Hepatocyte (in vitro differentiated cells): ENCODE data around the gene POGLUT2. TPM values are rescaled to one million over a fixed set of nuclear protein-coding genes. Genes with fewer than 3 reads are reported as not detected.

Source experiments
- DNase-seq: peaks from one replicate; pipeline ENCODE4 v3.0.0-alpha.2; 2016; ENCODE audit warnings: low spot score
- H2AFZ ChIP-seq: fragments of 200-600 bp; sonication (generic); 2 replicates; pipeline ENCODE4 v1.6.0; 2016; ENCODE audit warnings: antibody characterized with exemption, mild to moderate bottlenecking
- H3K27ac ChIP-seq: fragments of 200-600 bp; sonication (generic); 2 replicates; pipeline ENCODE4 v1.5.1; 2016; ENCODE audit warnings: mild to moderate bottlenecking
- H3K27me3 ChIP-seq: fragments of 200-600 bp; sonication (generic); 2 replicates; pipeline ENCODE4 v1.6.1; 2016
- H3K36me3 ChIP-seq: fragments of 200-600 bp; sonication (generic); replicated peaks from 2 replicates; pipeline ENCODE4 v1.5.1; 2016; ENCODE audit warnings: low read depth; ENCODE audit not compliant: insufficient read depth
- H3K4me1 ChIP-seq: fragments of 200-600 bp; sonication (generic); 2 replicates; pipeline ENCODE4 v1.5.1; 2016; ENCODE audit warnings: mild to moderate bottlenecking, moderate library complexity; ENCODE audit not compliant: insufficient read depth
- H3K4me2 ChIP-seq: fragments of 200-600 bp; sonication (generic); 2 replicates; pipeline ENCODE4 v1.6.0; 2016
- H3K4me3 ChIP-seq: fragments of 200-600 bp; sonication (generic); 2 replicates; pipeline ENCODE4 v1.5.1; 2016; ENCODE audit warnings: mild to moderate bottlenecking
- H3K79me2 ChIP-seq: fragments of 200-600 bp; sonication (generic); 2 replicates; pipeline ENCODE4 v1.6.0; 2017; ENCODE audit warnings: mild to moderate bottlenecking
- H3K9me2 ChIP-seq: fragments of 200-600 bp; sonication (generic); replicated peaks from 2 replicates; pipeline ENCODE4 v1.6.0; 2017; ENCODE audit warnings: mild to moderate bottlenecking; ENCODE audit not compliant: insufficient read depth
- H3K9me3 ChIP-seq: fragments of 200-600 bp; sonication (generic); 2 replicates; pipeline ENCODE4 v1.5.1; 2016; ENCODE audit warnings: low read depth, mild to moderate bottlenecking
- H4K20me1 ChIP-seq: fragments of 200-600 bp; sonication (generic); 2 replicates; pipeline ENCODE4 v1.6.0; 2016; ENCODE audit warnings: mild to moderate bottlenecking; ENCODE audit not compliant: insufficient read depth, poor library complexity, severe bottlenecking
- EZH2 ChIP-seq: fragments of 200-600 bp; sonication (generic); IDR thresholded peaks from 2 replicates; pipeline ENCODE4 v1.6.1; 2016; ENCODE audit warnings: antibody characterized with exemption, mild to moderate bottlenecking, borderline replicate concordance
- EZH2phosphoT487 ChIP-seq: fragments of 200-600 bp; sonication (generic); IDR thresholded peaks from one replicate; pipeline ENCODE4 v1.6.1; 2018; ENCODE audit warnings: antibody characterized with exemption, mild to moderate bottlenecking, low read depth, moderate library complexity; ENCODE audit not compliant: unreplicated experiment, severe bottlenecking
- WGBS: methylation state at CpG from one replicate; pipeline ENCODE4 v1.1.6; 2016; ENCODE audit warnings: low lambda C conversion rate; ENCODE audit errors: missing lambda C conversion rate; 5-methylcytosine and 5-hydroxymethylcytosine counted together
- polyA plus RNA-seq: library from polyadenylated mRNA; unstranded; fragments of >200 nt; fragmentation: Nextera tagmentation; extraction: Ambion mirVana; gene quantifications from 2 replicates; pipeline ENCODE4 v1.2.1, GENCODE V29; 2016
- total RNA-seq: library from RNA; depleted of rRNA; stranded (reverse); fragments of >200 nt; gene quantifications from 2 replicates; pipeline ENCODE4 v1.2.3, GENCODE V29; 2014
- TF ChIP-seq, protein P1 (sequence below): fragments of 200-600 bp; sonication (generic); IDR thresholded peaks from 2 replicates; pipeline ENCODE4 v1.5.1; 2016; ENCODE audit warnings: antibody characterized with exemption, mild to moderate bottlenecking; ENCODE audit not compliant: poor library complexity

POGLUT2 gene
- total and polyA plus RNA-seq, 2 experiments from 2014 or later = 18.1 TPM

DNA sequence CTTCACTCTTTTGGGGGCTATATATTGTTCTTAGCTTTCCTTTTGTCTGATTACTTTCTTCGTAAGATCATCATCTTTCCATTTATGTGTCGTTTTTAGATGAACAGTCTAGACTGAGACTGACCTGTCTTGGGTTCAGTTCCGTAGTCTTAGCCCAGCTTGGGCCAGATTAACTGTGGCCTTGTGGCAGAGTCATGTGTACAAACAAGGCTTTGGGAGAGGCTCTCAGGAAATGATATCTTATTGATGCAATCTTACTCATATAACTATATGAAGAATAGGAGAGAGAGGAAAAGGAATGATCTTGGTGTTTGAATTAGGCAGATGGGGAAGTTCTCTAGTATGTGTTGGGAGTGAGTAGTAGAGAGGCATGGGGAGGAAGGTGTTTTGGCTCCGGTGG, 40.2 kb upstream of the POGLUT2 start:
- Histone ChIP-seq H3K36me3 (no peaks in the 10 kb centered on the region), H3K27me3 (no peaks in the 10 kb centered on the region), H3K4me1 (no peaks in the 10 kb centered on the region), H3K9me2 (no peaks in the 10 kb centered on the region), H2AFZ (no peak overlapping the region), H4K20me1 (no peaks in the 10 kb centered on the region), H3K27ac (no peak overlapping the region), H3K4me2 (no peak overlapping the region), H3K4me3 (no peak overlapping the region), H3K79me2 (no peaks in the 10 kb centered on the region), H3K9me3 (no peaks in the 10 kb centered on the region)
- WGBS = 37% methylated on average over 4 of the region's 4 CpGs
- DNase-seq = no peak
- TF ChIP-seq, protein P1, sequence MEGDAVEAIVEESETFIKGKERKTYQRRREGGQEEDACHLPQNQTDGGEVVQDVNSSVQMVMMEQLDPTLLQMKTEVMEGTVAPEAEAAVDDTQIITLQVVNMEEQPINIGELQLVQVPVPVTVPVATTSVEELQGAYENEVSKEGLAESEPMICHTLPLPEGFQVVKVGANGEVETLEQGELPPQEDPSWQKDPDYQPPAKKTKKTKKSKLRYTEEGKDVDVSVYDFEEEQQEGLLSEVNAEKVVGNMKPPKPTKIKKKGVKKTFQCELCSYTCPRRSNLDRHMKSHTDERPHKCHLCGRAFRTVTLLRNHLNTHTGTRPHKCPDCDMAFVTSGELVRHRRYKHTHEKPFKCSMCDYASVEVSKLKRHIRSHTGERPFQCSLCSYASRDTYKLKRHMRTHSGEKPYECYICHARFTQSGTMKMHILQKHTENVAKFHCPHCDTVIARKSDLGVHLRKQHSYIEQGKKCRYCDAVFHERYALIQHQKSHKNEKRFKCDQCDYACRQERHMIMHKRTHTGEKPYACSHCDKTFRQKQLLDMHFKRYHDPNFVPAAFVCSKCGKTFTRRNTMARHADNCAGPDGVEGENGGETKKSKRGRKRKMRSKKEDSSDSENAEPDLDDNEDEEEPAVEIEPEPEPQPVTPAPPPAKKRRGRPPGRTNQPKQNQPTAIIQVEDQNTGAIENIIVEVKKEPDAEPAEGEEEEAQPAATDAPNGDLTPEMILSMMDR = no peak
- TF ChIP-seq EZH2phosphoT487 (no peak), EZH2 (no peak)

DNA sequence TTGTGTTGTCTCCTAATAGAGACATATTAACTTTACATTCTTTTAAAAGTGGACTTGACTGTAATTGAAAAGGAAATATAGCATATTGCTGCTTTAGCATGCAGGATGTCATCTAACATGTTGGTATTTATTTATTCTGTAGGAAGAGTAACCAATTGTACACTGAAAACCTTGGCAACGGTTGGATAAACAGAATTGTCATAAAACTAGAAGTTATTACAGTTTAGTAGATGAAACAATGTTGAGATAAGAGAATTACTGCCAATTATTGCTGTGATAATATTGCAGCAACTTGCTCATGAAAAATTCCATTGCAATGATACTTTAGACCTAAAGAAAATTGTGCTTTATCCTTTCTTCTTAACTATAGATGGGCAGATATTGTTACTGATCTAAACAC, 39.5 kb upstream of the POGLUT2 start:
- TF ChIP-seq EZH2phosphoT487 (no peak), EZH2 (no peak)
- TF ChIP-seq, protein P1 = no peak
- Histone ChIP-seq H3K9me3 (no peaks in the 10 kb centered on the region), H3K4me3 (no peak overlapping the region), H3K79me2 (no peaks in the 10 kb centered on the region), H3K4me2 (no peak overlapping the region), H4K20me1 (no peaks in the 10 kb centered on the region), H3K27ac (no peak overlapping the region), H3K27me3 (no peaks in the 10 kb centered on the region), H3K36me3 (no peaks in the 10 kb centered on the region), H2AFZ (no peak overlapping the region), H3K4me1 (no peaks in the 10 kb centered on the region), H3K9me2 (no peaks in the 10 kb centered on the region)
- 59% methylated on average over 1 of the region's 1 CpG for WGBS
- DNase-seq = no peak

DNA sequence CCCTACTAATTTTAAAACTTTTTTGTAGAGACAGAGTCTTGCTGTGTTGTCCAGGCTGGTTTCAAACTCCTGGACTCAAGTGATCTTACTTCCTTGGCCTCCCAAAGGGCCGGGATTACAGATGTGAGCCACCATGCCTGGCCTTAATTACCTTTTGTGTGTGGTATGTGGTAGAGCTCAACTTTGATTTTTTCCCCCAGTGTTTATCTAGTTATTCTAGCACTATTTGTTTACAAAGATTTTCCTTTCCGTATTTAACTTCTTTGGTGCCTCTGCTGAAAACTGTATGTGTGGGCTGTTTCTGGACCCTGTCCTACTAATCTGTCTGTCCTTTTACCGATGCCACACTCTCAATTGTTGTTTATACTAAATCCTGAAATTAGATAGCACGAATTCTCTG, 37.7 kb upstream of the POGLUT2 start:
- TF ChIP-seq EZH2phosphoT487 (no peak), EZH2 (no peak)
- TF ChIP-seq, protein P1 = no peak
- H3K79me2 ChIP-seq = no peaks in the 10 kb centered on the region
- WGBS = 90% methylated on average over 4 of the region's 4 CpGs
- H3K4me3 ChIP-seq = no peak overlapping the region
- H3K36me3 ChIP-seq = no peaks in the 10 kb centered on the region
- H3K9me2 ChIP-seq = no peaks in the 10 kb centered on the region
- no peak overlapping the region for H3K27ac ChIP-seq
- H4K20me1 ChIP-seq = no peaks in the 10 kb centered on the region
- no peaks in the 10 kb centered on the region for H3K4me1 ChIP-seq
- no peaks in the 10 kb centered on the region for H3K27me3 ChIP-seq
- DNase-seq = no peak
- no peak overlapping the region for H3K4me2 ChIP-seq
- no peak overlapping the region for H2AFZ ChIP-seq
- H3K9me3 ChIP-seq = no peaks in the 10 kb centered on the region

DNA sequence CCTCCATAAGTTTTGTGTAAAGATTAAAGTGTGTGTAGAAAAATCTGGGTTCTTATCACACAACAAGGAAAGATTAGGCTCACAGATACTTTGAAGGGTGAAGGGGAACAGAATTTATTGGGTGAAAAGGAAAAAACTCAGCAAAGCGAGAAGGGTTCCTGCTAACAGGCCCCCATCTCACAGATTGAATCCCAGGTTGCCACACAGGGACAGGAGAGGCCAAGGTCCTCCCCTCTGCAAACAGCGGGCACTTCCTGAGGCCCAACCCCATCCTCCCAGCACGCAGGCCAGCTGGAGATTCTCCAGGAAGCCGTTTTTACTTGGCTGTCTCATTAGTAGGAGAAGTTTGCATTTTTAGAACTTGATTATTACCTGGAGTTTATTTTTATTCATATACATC, 31.9 kb upstream of the POGLUT2 start:
- Histone ChIP-seq H3K36me3 (no peaks in the 10 kb centered on the region), H3K4me2 (no peak overlapping the region), H3K27ac (peak overlapping the region; percentile 71), H4K20me1 (no peaks in the 10 kb centered on the region), H3K79me2 (no peaks in the 10 kb centered on the region), H3K9me3 (no peaks in the 10 kb centered on the region), H2AFZ (no peak overlapping the region), H3K27me3 (no peaks in the 10 kb centered on the region), H3K9me2 (no peaks in the 10 kb centered on the region), H3K4me3 (no peak overlapping the region), H3K4me1 (no peaks in the 10 kb centered on the region)
- DNase-seq = peak; percentile 54
- WGBS = 65% methylated on average over 4 of the region's 4 CpGs
- TF ChIP-seq EZH2 (no peak), EZH2phosphoT487 (no peak)
- TF ChIP-seq, protein P1 = no peak
